NAMALWA (cell line): ENCODE measurements around the gene CFAP92.

Experiments
- DNase-seq: peaks from one replicate; pipeline ENCODE4 v3.0.0-alpha.2; 2015; ENCODE audit warnings: low spot score

CFAP92 gene

GRCh38 chr3:128993461-128994172 is at the start of gene CFAP92:
TSS of gene CFAP92 (minus strand) at chr3:128994076. CDS start at chr3:128993304, 772 bp downstream.
- peak; percentile 78 for DNase-seq

- no peak for DNase-seq
Observed at GRCh38 chr3:129040579-129041300, 46.9 kb upstream of the CFAP92 start.

GRCh38 chr3:129040039-129040336 is 46.1 kb upstream of the CFAP92 start:
- DNase-seq, result no peak

GRCh38 chr3:129039271-129040038 is 45.6 kb upstream of the CFAP92 start:
- peak; percentile 50 for DNase-seq

- DNase-seq, result no peak
Observed at GRCh38 chr3:129038121-129038855, 44.4 kb upstream of the CFAP92 start.

- DNase-seq, result no peak
Observed at GRCh38 chr3:129037093-129037419, 43.2 kb upstream of the CFAP92 start.

GRCh38 chr3:129036222-129037092 is 42.6 kb upstream of the CFAP92 start:
- no peak for DNase-seq

- DNase-seq, result no peak
Observed at GRCh38 chr3:129035360-129036221, 41.7 kb upstream of the CFAP92 start.

GRCh38 chr3:129034642-129035041 is 40.8 kb upstream of the CFAP92 start:
- DNase-seq, result peak; percentile 27

GRCh38 chr3:129033633-129034321 is 39.9 kb upstream of the CFAP92 start:
- no peak for DNase-seq

GRCh38 chr3:129033151-129033550 is 39.3 kb upstream of the CFAP92 start:
- no peak for DNase-seq

GRCh38 chr3:129032716-129033115 is 38.8 kb upstream of the CFAP92 start:
- no peak for DNase-seq

- DNase-seq, result no peak
Observed at GRCh38 chr3:129031476-129032215, 37.8 kb upstream of the CFAP92 start.

- DNase-seq, result no peak
Observed at GRCh38 chr3:129030611-129031010, 36.7 kb upstream of the CFAP92 start.

GRCh38 chr3:129028866-129029265 is 35.0 kb upstream of the CFAP92 start:
- no peak for DNase-seq

GRCh38 chr3:129027544-129027880 is 33.6 kb upstream of the CFAP92 start:
- no peak for DNase-seq

- peak; percentile 97 for DNase-seq
Observed at GRCh38 chr3:129026728-129027543, 33.1 kb upstream of the CFAP92 start.

- DNase-seq, result no peak
Observed at GRCh38 chr3:129025691-129026435, 32.0 kb upstream of the CFAP92 start.
